ENCODE data around the gene ODAM.
"Not testable (repeated sequence)": the region's sequence is repeated elsewhere in the genome, so short reads cannot be mapped to it uniquely, and the experiment has no call there.

ODAM gene

DNA sequence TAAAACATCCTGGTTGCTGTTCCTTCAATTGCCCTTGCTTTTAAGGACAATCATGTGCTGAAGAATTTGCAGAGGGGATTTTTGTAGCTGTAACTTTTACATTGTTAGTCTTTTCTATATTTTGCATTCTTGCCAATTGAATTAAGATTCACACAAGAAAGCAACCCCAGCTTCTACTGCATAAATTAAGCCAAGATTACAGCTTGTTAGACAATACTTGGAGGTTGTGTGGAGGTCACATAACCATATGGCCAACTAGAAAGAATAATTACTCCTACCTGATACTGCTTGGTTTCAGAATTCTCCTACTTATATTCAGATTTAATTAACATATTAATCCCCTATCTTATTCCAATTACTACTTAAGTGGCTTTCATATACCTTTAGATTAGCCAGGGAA, 26.3 kb downstream of the ODAM start:
- DNase-seq (ENCODE audit: low read depth, low spot score) = not testable (repeated sequence)

DNA sequence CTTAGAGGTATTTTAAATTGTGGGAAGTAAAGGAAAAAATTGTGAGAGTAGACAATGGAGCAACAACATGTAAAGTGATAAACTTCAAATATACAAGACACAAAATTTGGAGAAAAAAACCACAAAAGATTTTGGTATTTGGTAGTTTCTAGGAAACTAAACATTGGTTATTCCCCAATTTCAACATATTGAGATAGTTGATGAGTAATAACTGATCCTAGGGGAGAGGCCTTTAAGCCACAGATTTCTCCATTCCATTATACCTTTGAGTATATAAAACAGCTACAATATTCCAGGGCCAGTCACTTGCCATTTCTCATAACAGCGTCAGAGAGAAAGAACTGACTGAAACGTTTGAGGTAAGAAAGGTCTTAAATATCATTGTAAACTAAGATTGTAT, 30.3 kb downstream of the ODAM start, which contains the start of gene FDCSP:
Gene FDCSP (plus strand): TSS at position 301 of the 400 bp plus-strand sequence. CDS start 5,071 bp downstream, outside the sequence.
- no peak for DNase-seq (ENCODE audit: low read depth, low spot score)

DNA sequence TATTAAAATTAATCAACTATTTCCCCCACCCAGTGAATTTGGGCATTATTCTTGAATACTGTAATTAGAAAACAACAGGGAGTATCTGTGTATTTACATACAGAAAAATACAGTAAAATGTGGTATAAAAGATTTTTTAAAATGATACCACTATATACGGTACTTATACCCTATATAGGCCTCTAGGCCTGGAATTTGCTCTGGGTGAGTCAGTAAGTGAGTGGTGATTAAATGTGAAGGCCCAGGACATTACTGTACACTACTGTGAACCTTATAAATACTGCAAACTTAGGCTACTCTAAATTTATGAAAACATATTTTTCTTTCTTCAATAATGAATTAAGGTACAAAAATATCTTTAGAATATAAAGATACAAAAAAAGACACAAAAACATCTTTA, 40.6 kb downstream of the ODAM start:
- DNase-seq (ENCODE audit: low read depth, low spot score) = no peak

DNA sequence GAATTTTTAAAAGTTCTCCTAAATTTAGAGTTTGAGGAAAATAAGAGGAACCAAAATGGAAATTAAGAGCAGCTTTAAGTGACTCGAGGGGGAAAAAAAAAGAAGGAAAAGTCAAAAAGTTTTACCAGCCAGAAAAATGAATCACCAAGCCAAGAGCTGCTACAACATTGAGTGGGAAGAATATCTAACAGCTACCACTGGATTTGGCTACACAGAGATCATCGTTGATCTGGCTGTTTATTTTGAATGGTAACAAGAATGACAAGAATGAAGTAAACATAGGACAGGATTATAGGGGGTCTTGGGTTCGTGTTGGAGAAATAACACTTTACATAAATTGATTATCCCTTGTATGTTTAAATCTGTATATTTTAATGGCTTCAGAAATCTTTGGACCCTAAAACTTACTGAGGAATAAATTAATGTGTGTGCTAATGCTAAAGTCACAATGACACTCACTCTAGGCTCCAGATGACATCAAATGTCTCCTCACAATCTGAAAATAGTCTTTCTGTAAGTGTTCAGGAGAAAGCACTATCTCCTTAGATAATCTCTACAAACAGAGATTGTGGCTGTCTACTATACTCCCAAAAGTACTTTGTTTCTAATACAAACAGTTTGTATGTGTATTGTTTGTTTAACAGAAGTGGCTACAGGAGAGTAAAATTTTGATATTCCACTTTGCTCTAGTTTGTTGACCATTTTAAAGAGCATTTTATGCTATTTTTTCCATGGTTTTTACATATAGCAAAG, 43.8 kb downstream of the ODAM start:
- DNase-seq (ENCODE audit: low read depth, low spot score) = no peak

DNA sequence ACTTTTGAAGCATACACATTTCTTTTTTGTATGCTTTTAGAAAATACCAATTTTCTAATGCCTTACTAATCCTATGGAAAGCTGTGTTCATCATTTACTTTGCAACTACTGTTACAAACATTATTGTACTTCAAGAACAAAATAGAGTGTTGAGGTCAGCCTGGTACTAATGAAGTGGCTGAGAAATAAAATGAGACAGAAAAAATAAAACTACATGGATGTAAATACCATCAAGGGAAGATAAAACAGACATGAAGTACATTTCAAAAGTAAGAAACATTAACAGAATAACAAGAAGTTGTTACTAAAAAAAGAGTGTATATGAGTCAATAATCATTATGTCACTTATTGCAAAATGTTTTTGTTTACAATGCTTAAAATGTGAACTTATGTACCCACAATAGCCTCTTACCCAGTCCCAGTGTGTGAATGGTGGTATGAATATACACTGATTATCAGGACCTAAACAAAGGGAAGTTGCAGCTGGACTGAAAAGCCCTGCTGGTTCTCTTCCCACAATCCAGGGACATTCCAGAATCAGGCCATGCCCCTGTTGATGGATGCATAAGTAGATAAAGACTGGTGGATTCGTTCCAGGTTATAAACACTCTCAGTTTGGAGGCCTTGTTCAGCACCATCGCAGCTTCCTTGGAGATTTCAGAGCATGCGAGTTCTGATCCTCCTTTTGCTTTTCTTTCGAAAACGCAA, 44.5 kb downstream of the ODAM start:
- no peak for DNase-seq (ENCODE audit: low read depth, low spot score)

DNA sequence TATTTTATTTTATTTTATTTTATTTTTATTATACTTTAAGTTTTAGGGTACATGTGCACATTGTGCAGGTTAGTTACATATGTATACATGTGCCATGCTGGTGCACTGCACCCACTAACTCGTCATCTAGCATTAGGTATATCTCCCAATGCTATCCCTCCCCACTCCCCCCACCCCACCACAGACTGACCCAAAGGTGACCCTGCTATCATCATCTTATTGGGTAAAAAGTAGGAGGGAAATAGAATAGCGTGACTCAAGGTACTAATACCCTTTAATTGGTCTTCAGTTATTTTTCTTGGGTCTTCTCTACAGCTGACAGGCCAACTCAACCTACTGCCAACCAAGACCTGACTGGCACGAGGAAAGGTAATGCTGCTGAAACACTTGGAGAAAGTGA, 46.8 kb downstream of the ODAM start, which contains the start of gene CSN3:
Gene CSN3 (plus strand): TSS at position 301 of the 400 bp plus-strand sequence. CDS start 2,223 bp downstream, outside the sequence.
- DNase-seq (ENCODE audit: low read depth, low spot score) = not testable (repeated sequence)

DNA sequence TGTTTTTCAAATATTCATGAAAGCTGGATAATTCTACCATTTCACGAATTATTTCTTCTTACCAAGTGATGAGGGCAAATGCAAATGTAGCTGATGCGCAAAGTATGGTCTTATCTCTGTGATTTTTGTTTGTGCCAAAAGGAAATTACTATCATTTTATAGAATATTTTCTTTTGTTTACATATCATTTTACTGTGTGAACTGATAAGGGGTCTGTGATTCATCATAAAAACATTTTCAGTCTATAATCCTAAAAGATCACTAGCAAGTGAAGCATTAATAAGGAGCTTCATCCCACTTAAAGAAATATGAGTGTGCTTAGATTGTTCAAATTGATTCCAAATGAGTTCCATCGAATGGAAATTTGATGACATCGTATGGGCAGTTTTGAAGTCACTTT, 47.6 kb downstream of the ODAM start:
- DNase-seq (ENCODE audit: low read depth, low spot score) = no peak

DNA sequence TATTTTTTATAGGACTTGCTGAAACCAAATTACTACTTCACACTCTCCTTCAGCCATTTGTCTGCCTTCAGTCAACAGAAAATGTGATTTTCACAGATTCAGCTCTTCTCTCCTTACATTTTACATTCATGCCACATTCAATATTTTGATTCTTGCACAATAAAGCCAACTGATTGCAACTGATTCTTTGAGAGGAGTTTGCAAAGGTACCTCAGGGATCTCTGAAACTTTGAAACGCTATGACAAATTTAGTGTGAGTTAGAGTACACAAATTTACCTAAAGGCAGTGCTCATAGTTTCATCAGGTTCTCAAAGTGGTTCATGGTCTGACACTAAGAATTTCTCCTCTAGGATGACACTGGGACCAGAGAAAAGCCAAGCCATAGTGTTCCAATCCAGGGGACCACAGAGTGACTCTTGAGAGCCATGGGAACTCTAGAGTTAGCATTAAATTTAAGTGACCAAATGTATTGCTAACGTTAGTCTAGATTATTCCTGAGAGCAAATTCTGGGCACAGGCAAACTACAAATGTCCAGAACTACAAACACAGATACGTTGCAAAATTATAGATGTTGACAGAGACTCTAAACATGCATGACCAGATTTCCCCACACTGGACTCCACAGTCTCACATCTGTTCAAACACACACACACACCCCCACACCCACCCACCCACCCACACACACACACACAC, 55.9 kb downstream of the ODAM start:
- no peak for DNase-seq (ENCODE audit: low read depth, low spot score)

DNA sequence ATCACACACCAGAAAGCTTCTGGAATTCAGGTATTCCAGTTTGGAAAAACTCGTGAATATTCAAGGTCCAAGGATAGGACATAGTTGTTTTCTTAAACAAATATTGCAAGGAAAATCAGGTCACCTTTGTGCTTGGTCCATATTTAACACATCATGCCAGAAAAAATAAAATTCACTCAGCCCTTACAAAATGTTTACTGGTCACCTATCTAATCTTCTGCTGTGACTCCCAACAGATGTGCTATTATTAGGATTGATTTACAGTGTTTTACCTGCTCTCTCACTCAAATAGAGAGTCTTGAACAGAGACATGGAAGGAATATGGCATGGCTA, 56.4 kb downstream of the ODAM start:
- no peak for DNase-seq (ENCODE audit: low read depth, low spot score)

All from activated CD4-positive, CD25-positive, alpha-beta regulatory T cell treated with anti-CD3 and anti-CD28 coated beads, Interleukin-2, amount 50 U/mL, for 16 hours (primary cell).